HepG2 (cell line): ENCODE measurements around the gene SCP2. TPM values are rescaled to one million over a fixed set of nuclear protein-coding genes. Genes with fewer than 3 reads are reported as not detected.

Source experiments
- ATAC-seq: fragments of 200-7000 bp; cut with Tn5 transposase; 3 replicates; pipeline ENCODE4 v1.9.1; 2020; ENCODE audit warnings: mild to moderate bottlenecking, moderate library complexity
- BruUV-seq: library from RNA; stranded (reverse); fragments of 400-500 nt; replicated peaks from 2 replicates; lab custom pipeline; 2021; lab: Mats Ljungman, UMichigan
- CTCF ChIA-PET: fragments of 300-600 bp; formaldehyde crosslinking; extraction: SDS; loops from one replicate; lab custom pipeline; 2021; ENCODE audit warnings: low total read pairs, inconsistent platforms, low intra/inter-chr PET ratio; lab: Yijun Ruan, JAX
- POLR2A ChIA-PET: fragments of 350-600 bp; sonication (Branson Sonifier 250); formaldehyde crosslinking; loops from one replicate; lab custom pipeline; 2020; ENCODE audit warnings: antibody characterized with exemption, inconsistent platforms; lab: Yijun Ruan, JAX
- DNase-seq: peaks from one replicate; pipeline ENCODE4 v3.0.0-alpha.2; 2015; ENCODE audit warnings: low spot score
- FAIRE-seq: peaks from 3 replicates; lab custom pipeline; 2011; peaks lifted over from hg19 to GRCh38; lab: Jason Lieb, UNC
- H2AFZ ChIP-seq: one replicate; pipeline ENCODE4 v1.6.1; 2011; ENCODE audit warnings: low read length, inconsistent platforms
- H3K27ac ChIP-seq: fragments of 300-600 bp; 3 replicates; pipeline ENCODE4 v1.8.0; 2011; ENCODE audit warnings: mixed run types, mild to moderate bottlenecking, mixed read lengths, low read length, inconsistent platforms; ENCODE audit not compliant: insufficient read depth; ENCODE audit errors: extremely low read length
- H3K27me3 ChIP-seq, 2 experiments: fragments of 200-600 bp in 1 of 2; 2 replicates in 1 of 2; 3 replicates in 1 of 2; pipeline versions ENCODE4 v1.6.0 to v1.8.0; 2011; ENCODE audit warnings: low read length in 2 of 2, mild to moderate bottlenecking in 2 of 2, moderate library complexity in 2 of 2, inconsistent platforms in 1 of 2; ENCODE audit not compliant: insufficient read depth in 2 of 2, control insufficient read depth in 1 of 2
- H3K36me3 ChIP-seq, 2 experiments: fragments of 200-600 bp in 1 of 2; replicated peaks in 1 of 2; 2 replicates in 1 of 2; 3 replicates in 1 of 2; pipeline versions ENCODE4 v1.5.1 to v1.8.0; 2011; ENCODE audit warnings: low read length in 2 of 2, inconsistent platforms in 1 of 2; ENCODE audit not compliant: insufficient read depth in 2 of 2, control insufficient read depth in 1 of 2
- H3K4me1 ChIP-seq: 2 replicates; pipeline ENCODE4 v1.5.1; 2012; ENCODE audit warnings: low read length, inconsistent platforms; ENCODE audit not compliant: insufficient read depth
- H3K4me2 ChIP-seq: 2 replicates; pipeline ENCODE4 v1.6.0; 2011; ENCODE audit warnings: low read depth, low read length, inconsistent platforms
- H3K4me3 ChIP-seq, 3 experiments: fragments of 200-600 bp in 1 of 3; sonication (generic), shearing (Covaris generic) in 1 of 3; replicated peaks in 1 of 3; 2 replicates each; pipeline ENCODE4 v1.5.1; 2011 to 2016; ENCODE audit warnings: low read length in 3 of 3, inconsistent platforms in 2 of 3, low read depth in 2 of 3, mild to moderate bottlenecking in 2 of 3, control low read depth in 1 of 3, mixed read lengths in 1 of 3; ENCODE audit not compliant: insufficient read depth in 1 of 3
- H3K79me2 ChIP-seq: one replicate; pipeline ENCODE4 v1.6.1; 2011; ENCODE audit warnings: low read length, inconsistent platforms; ENCODE audit not compliant: insufficient read depth
- H3K9ac ChIP-seq: 2 replicates; pipeline ENCODE4 v1.6.0; 2011; ENCODE audit warnings: mild to moderate bottlenecking, low read depth, low read length, inconsistent platforms; ENCODE audit not compliant: insufficient read depth
- H3K9me3 ChIP-seq: 2 replicates; pipeline ENCODE4 v1.5.1; 2012; ENCODE audit warnings: mild to moderate bottlenecking, low read length
- H4K20me1 ChIP-seq: 2 replicates; pipeline ENCODE4 v1.6.0; 2011; ENCODE audit warnings: inconsistent platforms, mild to moderate bottlenecking, low read length, moderate library complexity; ENCODE audit not compliant: insufficient read depth
- CHD2 ChIP-seq: IDR thresholded peaks from 2 replicates; pipeline ENCODE4 v1.6.1; 2011; ENCODE audit warnings: low read depth, low read length, improper control_type of control experiment
- FOSL2 ChIP-seq: sonication (generic); formaldehyde crosslinking; IDR thresholded peaks from 2 replicates; pipeline ENCODE4 v1.4.0; 2020; ENCODE audit warnings: missing genetic modification reagents
- GMEB1 ChIP-seq: sonication (generic); formaldehyde crosslinking; IDR thresholded peaks from 2 replicates; pipeline ENCODE4 v1.5.1; 2020; ENCODE audit warnings: missing genetic modification reagents, mild to moderate bottlenecking, borderline replicate concordance
- HHEX ChIP-seq: IDR thresholded peaks from 2 replicates; pipeline ENCODE4 v1.6.1; 2016; ENCODE audit warnings: control low read depth
- MED13 ChIP-seq: sonication (generic); formaldehyde crosslinking; IDR thresholded peaks from 2 replicates; pipeline ENCODE4 v1.5.0; 2020; ENCODE audit warnings: missing genetic modification reagents
- NCOR1 ChIP-seq: fragments of 200-600 bp; sonication (generic); IDR thresholded peaks from 2 replicates; pipeline ENCODE4 v1.7.0; 2017; ENCODE audit warnings: antibody characterized with exemption, low read length, borderline replicate concordance
- PBX2 ChIP-seq: IDR thresholded peaks from 2 replicates; pipeline ENCODE4 v1.6.1; 2016; ENCODE audit warnings: control low read depth
- REL ChIP-seq: sonication (generic); formaldehyde crosslinking; conservative IDR thresholded peaks from 2 replicates; pipeline ENCODE4 v1.8.0; 2022; ENCODE audit warnings: mild to moderate bottlenecking, missing genetic modification reagents, moderate library complexity
- STAG1 ChIP-seq: sonication (generic); formaldehyde crosslinking; IDR thresholded peaks from 2 replicates; pipeline ENCODE4 v1.4.0; 2020; ENCODE audit warnings: missing genetic modification reagents
- STAT5B ChIP-seq: sonication (generic); formaldehyde crosslinking; IDR thresholded peaks from 2 replicates; pipeline ENCODE4 v1.4.0; 2020; ENCODE audit warnings: missing genetic modification reagents
- SYNCRIP ChIP-seq: fragments of 200-400 bp; formaldehyde crosslinking; IDR thresholded peaks from 2 replicates; pipeline ENCODE4 v1.6.1; 2018; ENCODE audit warnings: mild to moderate bottlenecking, low read depth, low read length; ENCODE audit not compliant: insufficient read depth
- TOE1 ChIP-seq: sonication (generic); formaldehyde crosslinking; IDR thresholded peaks from 2 replicates; pipeline ENCODE4 v1.4.0; 2020; ENCODE audit warnings: mild to moderate bottlenecking, missing genetic modification reagents
- XBP1 ChIP-seq: sonication (generic); formaldehyde crosslinking; IDR thresholded peaks from 2 replicates; pipeline ENCODE4 v1.5.0; 2020; ENCODE audit warnings: missing genetic modification reagents
- ZBTB25 ChIP-seq: IDR thresholded peaks from 2 replicates; pipeline ENCODE4 v1.6.1; 2018; ENCODE audit warnings: missing genetic modification reagents
- ZNF205 ChIP-seq: IDR thresholded peaks from 2 replicates; pipeline ENCODE4 v1.6.1; 2018; ENCODE audit warnings: missing biosample characterization, missing genetic modification reagents
- ZNF225 ChIP-seq: sonication (generic); formaldehyde crosslinking; IDR thresholded peaks from 2 replicates; pipeline ENCODE4 v1.4.0; 2020; ENCODE audit warnings: mild to moderate bottlenecking, missing genetic modification reagents
- ZNF468 ChIP-seq: sonication (generic); formaldehyde crosslinking; IDR thresholded peaks from 2 replicates; pipeline ENCODE4 v1.8.0; 2022; ENCODE audit warnings: mild to moderate bottlenecking, moderate library complexity, missing genetic modification reagents
- ZNF562 ChIP-seq: sonication (generic); formaldehyde crosslinking; IDR thresholded peaks from 2 replicates; pipeline ENCODE4 v1.8.0; 2022; ENCODE audit warnings: missing genetic modification reagents, borderline replicate concordance
- WGBS: methylation state at CpG from one replicate; pipeline ENCODE4 v1.1.6; 2017; ENCODE audit warnings: low lambda C conversion rate; 5-methylcytosine and 5-hydroxymethylcytosine counted together
- in situ Hi-C: cut with HindIII; loops from 2 replicates; pipeline ENCODE4 v1.10.0; 2017; ENCODE audit warnings: low pct_unique_long_range_greater_than_20kb; ENCODE audit not compliant: extremely low pct_ligation_motif_present
- intact Hi-C: fragments of 100-400 bp; cut with micrococcal nuclease; formaldehyde crosslinking; loops from one replicate; pipeline ENCODE4 v1.10.0; 2022; ENCODE audit not compliant: unreplicated experiment
- polyA plus RNA-seq, 8 experiments: library from polyadenylated mRNA; depleted of rRNA in 3 of 8; stranded (reverse) in 7 of 8; unstranded in 1 of 8; fragments of >200 nt; fragmentation: Illumina TruSeq in 4 of 8; extraction: Trizol in 4 of 8; gene quantifications; 2 replicates each; pipeline versions ENCODE4 v1.2.1 to v1.2.3, GENCODE V29; 2011 to 2016; ENCODE audit warnings: low read depth in 4 of 8, missing spikeins in 1 of 8, mixed read lengths in 1 of 8; ENCODE audit not compliant: insufficient read depth in 1 of 8
- total RNA-seq, 5 experiments: library from RNA; depleted of rRNA; stranded (reverse); fragments of >200 nt; fragmentation: Illumina TruSeq; extraction: Trizol; gene quantifications; 2 replicates each; pipeline ENCODE4 v1.2.3, GENCODE V29; 2016; ENCODE audit warnings: low read depth in 1 of 5

SCP2 gene
- total and polyA plus RNA-seq, 2 of the 13 experiments (the other 11 are each of a cell fraction or from before 2014, with no cell fraction given), result 59.0 to 133 TPM

GRCh38 chr1:53065391-53065790 is 138.3 kb downstream of the SCP2 start:
- Histone ChIP-seq H4K20me1 (no peaks in the 10 kb centered on the region), H3K36me3 (no peaks in the 10 kb centered on the region), H3K9ac (no peak overlapping the region), H3K4me3 (no peak overlapping the region), H2AFZ (no peak overlapping the region), H3K27ac (no peak overlapping the region), H3K27me3 (peaks cover 5 to 40% of the 10 kb centered on the region in 2 experiments; a peak in 4 of 5 replicates), H3K9me3 (no peaks in the 10 kb centered on the region), H3K4me2 (no peak overlapping the region), H3K4me1 (no peaks in the 10 kb centered on the region), H3K79me2 (no peaks in the 10 kb centered on the region)
- CTCF ChIA-PET, result no interaction called here
- FAIRE-seq, result no peak
- ATAC-seq, result no peak
- no peak for DNase-seq
- POLR2A ChIA-PET, result no interaction called here
- peak; percentile 19; the same call in 1 of the 2 replicates for TF ChIP-seq STAG1 (CRISPR knock-in tag)
- TF ChIP-seq FOSL2 (CRISPR knock-in tag), result no peak
- no peak for TF ChIP-seq SYNCRIP
- in situ Hi-C loops (no loop called here), intact Hi-C loops (no loop called here)
- BruUV-seq, result no TSS peak
- WGBS, result 56% methylated on average over 7 of the region's 7 CpGs

GRCh38 chr1:53066488-53066887 is 139.4 kb downstream of the SCP2 start:
- ChIA-PET POLR2A (no interaction called here), CTCF (no interaction called here)
- Histone ChIP-seq H3K4me1 (no peaks in the 10 kb centered on the region; the same call in 1 of the 2 replicates), H3K4me2 (no peak overlapping the region), H3K9ac (no peak overlapping the region), H3K36me3 (no peaks in the 10 kb centered on the region), H3K4me3 (no peak overlapping the region), H4K20me1 (no peaks in the 10 kb centered on the region), H3K27me3 (peaks cover 5 to 45% of the 10 kb centered on the region in 2 experiments; a peak in 4 of 5 replicates), H2AFZ (no peak overlapping the region), H3K27ac (no peak overlapping the region), H3K79me2 (no peaks in the 10 kb centered on the region), H3K9me3 (no peaks in the 10 kb centered on the region)
- ATAC-seq (no peak), DNase-seq (no peak), FAIRE-seq (no peak)
- in situ Hi-C loops (no loop called here), intact Hi-C loops (no loop called here)
- WGBS, result 58% methylated on average over 6 of the region's 6 CpGs
- no TSS peak for BruUV-seq
- TF ChIP-seq TOE1 (CRISPR knock-in tag) (no peak), GMEB1 (no peak), ZNF225 (CRISPR knock-in tag) (no peak), REL (no peak), ZNF205 (no peak), ZNF562 (CRISPR knock-in tag) (no peak), STAT5B (CRISPR knock-in tag) (no peak), XBP1 (CRISPR knock-in tag) (no peak), ZNF468 (CRISPR knock-in tag) (no peak), NCOR1 (no peak), ZBTB25 (CRISPR knock-in tag) (no peak), CHD2 (no peak), HHEX (CRISPR knock-in tag) (no peak), PBX2 (CRISPR knock-in tag) (no peak), MED13 (no peak)
